ENCODE results near the gene SEMA3E.

DNA sequence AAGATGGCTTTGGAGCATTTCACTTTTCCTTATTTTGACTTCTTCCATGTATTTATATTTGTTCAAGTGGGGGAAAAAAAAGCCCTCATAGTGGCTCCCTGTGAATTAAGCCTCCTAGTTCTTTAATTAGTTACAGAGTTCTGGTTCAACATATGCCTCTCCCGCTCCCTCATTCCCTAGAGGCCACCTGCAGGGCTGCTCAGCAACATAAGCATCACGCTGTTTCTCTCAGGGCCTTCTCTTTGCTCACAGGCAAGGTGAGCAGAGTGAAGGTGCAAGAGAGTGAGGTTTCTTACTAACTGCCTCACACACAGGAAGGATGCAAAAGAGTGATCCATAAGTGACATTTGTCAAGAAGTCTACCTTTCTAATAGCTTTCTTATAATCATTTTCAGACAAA lies 196.7 kb downstream of the SEMA3E start:
- TF ChIP-seq POLR2A (IDR thresholded peaks at IDR 0.05): no peak
- TF ChIP-seq, protein P1, sequence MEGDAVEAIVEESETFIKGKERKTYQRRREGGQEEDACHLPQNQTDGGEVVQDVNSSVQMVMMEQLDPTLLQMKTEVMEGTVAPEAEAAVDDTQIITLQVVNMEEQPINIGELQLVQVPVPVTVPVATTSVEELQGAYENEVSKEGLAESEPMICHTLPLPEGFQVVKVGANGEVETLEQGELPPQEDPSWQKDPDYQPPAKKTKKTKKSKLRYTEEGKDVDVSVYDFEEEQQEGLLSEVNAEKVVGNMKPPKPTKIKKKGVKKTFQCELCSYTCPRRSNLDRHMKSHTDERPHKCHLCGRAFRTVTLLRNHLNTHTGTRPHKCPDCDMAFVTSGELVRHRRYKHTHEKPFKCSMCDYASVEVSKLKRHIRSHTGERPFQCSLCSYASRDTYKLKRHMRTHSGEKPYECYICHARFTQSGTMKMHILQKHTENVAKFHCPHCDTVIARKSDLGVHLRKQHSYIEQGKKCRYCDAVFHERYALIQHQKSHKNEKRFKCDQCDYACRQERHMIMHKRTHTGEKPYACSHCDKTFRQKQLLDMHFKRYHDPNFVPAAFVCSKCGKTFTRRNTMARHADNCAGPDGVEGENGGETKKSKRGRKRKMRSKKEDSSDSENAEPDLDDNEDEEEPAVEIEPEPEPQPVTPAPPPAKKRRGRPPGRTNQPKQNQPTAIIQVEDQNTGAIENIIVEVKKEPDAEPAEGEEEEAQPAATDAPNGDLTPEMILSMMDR (IDR thresholded peaks at IDR 0.05): no peak

Data from thyroid gland (tissue), 4 donors.